NCI-H226 (cell line): ENCODE measurements around the gene DAPP1.
A peak's percentile ranks its signal among the peaks of the same experiment; 100 is the strongest.
"Not testable (repeated sequence)": the region's sequence is repeated elsewhere in the genome, so short reads cannot be mapped to it uniquely, and the experiment has no call there.

Experiments used
- DNase-seq: peaks from one replicate; pipeline ENCODE4 v3.0.0-alpha.2; 2015

DAPP1 gene, protein sequence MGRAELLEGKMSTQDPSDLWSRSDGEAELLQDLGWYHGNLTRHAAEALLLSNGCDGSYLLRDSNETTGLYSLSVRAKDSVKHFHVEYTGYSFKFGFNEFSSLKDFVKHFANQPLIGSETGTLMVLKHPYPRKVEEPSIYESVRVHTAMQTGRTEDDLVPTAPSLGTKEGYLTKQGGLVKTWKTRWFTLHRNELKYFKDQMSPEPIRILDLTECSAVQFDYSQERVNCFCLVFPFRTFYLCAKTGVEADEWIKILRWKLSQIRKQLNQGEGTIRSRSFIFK

DNA sequence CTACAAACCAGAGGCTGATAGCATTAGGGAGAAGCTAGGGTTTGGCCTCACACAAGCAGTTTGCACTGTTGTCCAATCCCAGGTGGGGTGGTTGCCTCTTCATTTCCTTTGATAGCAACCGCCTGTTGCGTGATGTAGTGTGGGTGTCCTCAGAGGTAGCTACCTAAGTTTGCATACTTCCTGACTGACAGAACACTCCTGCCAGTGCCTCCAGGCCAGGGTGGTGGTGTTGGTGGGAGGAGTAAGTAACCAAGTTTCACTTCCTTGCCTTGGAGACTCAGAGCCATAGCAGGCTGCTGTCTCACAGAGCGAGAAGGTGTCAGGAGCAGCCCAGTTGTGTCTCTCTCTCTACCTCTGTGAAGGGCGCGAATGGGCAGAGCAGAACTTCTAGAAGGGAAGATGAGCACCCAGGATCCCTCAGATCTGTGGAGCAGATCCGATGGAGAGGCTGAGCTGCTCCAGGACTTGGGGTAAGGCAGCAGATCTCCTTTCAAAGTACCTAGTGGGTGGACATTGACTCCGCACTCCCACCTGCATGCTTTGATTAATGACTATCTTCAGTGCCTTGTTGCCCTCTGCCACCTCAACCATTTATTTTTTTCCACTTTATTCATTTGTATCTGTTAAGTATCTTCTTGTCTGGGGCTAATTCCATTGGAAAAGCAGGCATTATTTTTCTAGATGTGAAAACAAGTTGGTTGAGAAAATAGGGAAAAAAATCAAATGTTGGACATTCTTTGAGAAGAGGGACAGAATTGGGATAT is at the start of gene DAPP1:
Gene DAPP1 (plus strand): TSS at position 283 of the 764 bp plus-strand sequence. CDS start 87 bp downstream, at position 370.
- peak; percentile 61 for DNase-seq

DNA sequence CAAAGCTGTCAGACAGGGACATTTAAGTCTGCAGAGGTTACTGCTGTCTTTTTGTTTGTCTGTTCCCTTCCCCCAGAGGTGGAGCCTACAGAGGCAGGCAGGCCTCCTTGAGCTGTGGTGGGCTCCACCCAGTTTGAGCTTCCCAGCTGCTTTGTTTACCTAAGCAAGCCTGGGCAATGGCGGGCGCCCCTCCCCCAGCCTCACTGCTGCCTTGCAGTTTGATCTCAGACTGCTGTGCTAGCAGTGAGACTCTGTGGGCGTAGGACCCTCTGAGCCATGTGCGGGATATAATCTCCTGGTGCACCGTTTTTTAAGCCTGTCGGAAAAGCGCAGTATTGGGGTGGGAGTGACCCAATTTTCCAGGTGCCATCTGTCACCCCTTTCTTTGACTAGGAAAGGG is 45.8 kb upstream of the DAPP1 start:
- DNase-seq = not testable (repeated sequence)

DNA sequence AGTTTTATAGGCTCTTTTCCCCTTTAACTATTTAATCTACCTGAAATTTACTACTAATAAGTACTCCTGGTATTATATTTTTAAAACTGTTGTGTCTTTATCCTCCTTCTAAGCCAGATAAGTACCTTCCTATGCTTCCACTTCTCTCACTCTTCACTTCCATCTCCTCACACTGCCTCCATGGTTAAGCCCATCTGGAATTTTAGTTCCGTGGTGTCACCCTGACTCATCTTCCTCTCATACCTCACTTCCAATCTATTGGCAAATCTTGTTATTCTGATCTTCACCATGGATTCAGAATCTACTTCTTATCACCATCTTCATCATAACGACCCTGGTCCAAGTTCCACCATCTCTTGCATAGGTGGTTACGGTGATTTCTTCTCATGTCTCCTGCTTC is 32.7 kb upstream of the DAPP1 start:
- no peak for DNase-seq

DNA sequence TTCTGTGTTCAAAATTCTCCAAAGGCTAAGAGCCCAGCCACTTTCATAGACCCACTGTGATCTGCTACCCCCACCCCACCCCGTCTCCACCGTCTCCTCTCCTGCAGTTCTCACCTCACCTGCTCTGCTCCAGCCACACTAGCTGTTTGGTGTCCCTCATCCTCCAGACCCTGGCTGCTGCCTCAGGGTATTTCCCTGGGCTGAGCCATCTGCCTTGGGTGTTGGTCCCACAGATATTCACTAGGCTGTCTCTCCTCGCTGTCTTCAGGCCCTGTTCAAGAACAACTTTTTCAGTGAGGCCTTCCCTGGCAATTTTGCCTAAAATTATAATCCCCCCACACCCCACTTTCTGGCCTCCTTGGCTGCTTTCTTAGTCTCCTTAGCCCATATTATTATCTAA is 31.8 kb upstream of the DAPP1 start:
- no peak for DNase-seq

DNA sequence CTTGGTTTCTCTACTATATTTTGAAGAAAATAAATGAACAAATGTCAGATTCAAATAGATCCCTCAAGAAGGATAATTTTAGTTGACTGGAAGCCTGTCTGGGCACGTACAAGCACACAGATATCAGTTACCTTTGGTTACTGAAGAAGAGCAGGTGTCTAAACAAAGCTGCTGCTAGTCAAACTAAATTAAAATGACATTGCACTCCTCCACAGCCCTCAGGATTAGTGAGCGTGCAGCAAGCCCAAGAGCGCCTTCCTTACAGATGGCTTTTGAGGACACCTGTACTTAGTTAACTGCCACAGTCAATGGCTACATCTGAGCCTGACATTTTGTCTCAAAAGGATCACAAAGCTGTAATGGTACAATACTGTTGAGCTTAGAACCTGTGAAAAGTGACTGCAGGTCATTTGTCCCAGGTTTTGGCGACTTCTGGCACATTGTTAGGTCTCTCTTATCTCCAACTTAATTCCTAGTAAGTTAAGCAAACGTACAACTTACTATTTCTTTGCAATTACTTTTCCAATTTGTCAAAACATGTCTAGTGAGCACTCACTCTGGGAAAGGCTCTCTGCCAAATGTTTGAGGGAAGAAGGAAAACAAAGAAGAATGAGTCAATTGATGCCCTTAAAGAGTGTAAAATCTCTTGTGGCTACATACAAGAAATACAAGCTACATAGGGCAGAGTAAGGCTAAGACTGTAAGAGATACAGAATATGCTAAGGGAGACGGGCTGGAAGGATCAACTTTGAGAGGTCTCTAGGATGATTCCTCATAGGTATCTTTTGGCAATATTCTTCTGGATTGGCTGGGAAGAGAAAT is 25.6 kb upstream of the DAPP1 start:
- peak; percentile 13 for DNase-seq

DNA sequence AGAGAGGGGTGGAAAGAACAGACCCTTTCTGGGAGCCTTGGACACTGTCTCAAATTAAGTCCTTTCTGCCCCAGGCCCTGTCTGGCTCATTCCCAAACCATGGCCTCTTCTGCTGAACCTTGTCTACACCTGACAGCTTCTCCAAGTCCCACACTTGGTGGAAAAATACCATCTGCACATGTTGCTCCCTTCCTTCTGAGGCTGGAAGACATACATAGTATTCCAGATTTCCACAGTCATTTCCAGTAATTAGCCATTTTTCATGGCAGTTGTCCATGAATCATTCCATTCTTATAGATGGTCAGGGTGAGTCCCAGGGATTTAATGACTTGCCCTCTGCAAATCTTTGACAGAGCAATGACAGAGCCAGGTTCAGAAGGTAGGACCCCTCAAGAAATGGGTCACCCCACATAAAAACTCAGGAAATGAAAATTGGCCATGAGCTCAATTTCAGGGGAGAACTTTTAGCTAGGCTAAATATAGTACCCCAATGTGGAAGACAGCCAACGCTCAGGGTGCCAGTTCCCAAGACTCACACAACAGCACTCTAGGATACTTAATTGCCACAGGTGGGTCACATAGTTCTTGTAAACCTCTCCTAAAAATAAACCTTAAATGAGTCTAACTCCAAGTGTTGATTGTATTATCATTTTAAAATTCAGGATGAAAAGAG is 16.2 kb upstream of the DAPP1 start:
- DNase-seq = no peak

DNA sequence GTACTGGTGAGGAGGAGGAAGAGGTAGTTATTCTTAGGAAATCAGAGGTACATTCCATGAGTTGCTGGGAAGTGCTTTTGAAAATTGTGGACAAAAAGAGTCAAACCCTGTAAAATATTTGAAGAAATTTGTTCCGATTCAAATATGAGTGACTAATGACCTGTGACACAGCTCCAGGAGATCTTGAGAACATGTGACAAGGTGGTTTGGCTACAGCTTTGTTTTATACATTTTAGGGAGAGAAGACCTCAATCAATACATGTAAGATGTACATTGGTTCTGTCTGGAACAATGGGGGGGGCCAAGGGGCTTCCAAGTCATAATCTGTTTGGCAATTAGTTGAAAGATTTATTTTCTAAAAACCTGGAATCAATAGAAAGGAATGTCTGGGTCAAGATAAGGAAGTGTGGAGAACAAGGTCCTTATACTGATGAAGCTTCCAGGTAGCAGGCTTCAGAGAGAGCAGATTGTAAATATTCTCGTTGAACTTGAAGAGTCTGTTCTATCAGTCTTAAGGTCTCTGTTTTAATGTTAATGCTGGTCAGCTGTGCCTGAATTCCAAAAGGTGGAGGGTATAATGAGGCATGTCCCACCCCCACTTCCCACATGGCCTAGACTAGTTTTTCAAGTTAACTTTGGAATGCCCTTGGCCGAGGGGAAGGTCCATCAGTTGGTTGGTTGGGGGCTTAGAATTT is 15.5 kb upstream of the DAPP1 start:
- DNase-seq = no peak

DNA sequence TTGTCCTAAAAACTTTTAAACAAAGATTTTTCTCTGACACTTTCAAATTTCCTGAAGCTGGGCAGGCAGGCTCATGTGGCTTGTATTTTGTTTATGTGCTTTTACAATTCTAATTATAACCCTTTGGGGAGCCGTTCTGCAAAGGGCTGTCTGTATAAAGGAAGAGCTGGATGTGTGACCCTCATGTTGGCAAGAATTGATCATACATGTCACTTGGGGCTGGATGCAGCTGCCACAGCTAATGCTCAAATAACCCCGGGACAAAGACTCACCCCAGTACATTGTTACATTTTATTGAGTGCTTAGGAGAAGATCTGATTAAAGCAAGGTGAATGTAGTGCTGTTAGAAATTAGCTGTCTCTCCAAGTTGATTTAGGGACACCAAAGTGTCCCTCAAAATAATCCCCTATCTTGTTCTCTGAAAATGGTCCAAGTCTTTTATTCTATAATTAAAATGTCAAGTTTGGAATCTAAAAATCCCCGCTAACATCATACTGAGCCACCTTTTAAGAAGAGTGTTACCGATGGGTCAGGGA is 13.0 kb upstream of the DAPP1 start:
- no peak for DNase-seq

DNA sequence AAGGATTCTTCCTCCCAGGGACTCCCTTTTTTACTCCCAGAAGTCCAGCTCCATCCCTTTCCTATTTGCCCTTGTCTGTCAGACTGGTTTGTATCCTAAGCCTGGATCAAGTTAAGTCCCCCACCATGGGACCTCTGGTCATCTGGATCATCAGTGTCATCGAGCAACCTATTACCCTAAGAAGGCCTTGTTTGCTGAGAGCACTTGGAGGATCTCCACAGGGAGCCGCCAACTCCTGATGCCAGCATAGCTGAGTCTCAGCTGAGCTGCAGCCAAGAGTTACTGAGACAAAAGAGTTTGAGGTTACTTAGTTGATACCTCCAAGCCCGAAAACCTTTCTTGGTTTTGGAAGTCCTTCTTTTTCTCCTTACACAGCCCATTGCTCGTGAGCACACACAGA is 10.1 kb upstream of the DAPP1 start:
- no peak for DNase-seq

DNA sequence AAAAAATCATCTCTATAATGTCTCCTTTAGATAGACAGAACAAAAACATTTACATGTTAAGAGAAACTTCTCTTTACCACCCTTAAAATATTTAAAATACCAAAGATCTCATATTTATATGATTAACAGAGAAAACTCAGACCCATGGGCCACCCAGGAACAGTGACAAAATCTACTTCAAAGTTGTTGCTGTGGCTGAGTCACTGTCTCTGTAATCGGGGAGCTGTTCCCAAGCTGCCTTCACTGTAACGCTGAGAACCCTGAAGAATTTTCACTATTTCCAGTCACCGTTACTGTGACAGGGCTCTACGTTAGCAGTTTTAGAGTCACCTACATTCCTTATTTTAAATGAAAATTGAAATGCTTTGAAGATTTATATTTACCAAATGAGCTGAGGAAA is 9.0 kb upstream of the DAPP1 start:
- DNase-seq = no peak

DNA sequence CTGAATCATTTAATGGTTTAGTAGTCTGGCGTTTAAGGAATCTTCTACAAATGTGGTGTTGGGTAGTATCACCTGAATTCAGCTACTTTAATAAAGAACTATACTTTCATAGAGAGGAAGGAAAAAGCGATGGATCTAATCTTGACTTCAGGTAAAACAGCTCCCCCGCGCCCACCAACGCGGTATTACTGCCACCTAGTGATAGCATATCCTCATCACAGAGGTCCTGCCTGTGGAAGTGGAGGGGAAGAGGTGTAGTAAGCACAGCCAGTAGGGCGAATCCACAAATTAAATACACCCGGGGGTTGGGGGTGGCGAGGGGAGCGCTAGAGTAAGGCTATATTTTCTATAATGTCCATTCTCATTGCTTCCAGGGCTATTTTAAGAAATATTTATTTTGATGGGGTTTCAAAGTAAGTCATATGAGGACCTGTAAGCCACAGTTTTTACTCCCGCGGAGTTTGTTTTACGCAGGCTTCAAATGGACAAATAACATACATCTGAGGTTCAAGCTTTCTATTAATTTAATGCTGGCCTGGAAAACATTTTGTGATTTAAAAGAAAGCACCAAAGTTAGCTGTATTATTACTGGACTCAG is 8.3 kb upstream of the DAPP1 start:
- peak; percentile 28 for DNase-seq

DNA sequence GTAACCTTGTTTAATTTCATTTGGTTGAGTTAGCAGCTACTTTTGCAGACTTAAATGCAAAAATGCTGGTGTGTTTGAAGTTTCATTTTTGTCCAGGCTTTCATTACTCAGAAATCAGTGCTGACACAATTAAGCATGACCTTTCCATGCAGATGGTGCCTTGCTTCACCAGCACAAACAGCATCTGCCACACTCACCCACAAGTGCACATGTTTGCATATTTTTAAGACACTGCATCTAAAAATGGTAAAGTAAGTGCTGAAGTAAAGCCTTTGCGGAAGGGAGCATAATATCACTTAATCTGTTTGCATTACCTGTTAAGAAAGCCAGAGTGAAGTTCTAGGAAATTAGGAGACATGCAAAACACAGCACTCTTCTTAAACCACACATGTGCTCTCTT is 7.3 kb upstream of the DAPP1 start:
- DNase-seq = no peak

DNA sequence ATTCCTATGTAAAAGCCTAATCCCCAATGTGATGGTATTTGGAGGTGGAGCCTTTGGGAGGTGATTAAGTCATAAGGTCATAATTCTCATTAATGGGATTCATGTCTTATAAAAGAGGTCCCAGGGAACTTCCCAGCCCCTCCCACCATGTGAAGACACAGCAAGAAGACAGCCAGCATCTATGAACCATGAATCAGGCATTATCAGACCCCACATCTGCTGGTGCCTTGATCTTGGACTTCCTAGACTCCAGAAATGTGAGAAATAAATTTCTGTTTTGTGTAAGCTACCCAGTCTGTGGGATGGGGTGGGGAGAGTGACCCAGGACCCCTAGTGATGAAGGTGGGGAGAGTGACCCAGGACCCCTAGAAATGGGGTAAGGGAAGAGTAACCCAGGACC is 6.1 kb upstream of the DAPP1 start:
- no peak for DNase-seq

DNA sequence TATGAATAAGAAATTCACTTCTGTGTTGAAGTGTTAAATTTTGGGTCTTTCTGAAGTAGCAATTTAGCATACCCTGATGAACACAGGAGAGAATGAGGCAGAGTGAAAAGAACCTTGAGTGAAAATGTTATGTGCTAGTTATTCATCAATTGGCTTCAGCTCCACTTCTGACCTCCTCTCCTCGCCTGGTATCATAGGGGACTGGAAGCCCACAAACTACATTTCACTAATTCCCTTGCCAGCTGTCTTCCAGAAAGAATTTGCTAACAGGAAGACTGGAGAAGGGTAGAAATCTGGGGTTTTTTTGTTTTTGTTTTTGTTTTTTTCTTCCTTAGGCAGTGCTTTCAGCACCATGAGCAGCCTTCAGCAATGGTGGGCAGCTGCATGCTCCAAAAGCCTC is 5.5 kb upstream of the DAPP1 start:
- DNase-seq = no peak

DNA sequence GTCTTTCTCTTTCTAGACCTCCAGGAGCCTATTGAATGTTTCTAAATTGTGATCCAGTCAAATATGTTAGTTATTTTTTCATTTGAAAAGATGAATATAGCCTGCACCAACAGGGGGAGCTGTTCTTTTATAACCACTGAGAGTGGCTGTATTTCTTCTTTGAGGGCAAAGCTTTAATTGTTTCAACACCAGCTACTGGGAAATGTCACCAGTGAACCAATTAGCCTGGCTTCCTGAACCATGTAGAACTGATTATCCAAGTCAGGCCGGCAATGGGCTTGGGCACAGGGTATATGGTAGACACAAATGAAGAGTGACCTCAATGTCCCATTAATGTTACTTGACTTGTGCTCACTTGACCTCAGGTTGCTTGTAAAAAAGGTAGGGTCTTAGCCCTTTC is 4.8 kb upstream of the DAPP1 start:
- DNase-seq = no peak

DNA sequence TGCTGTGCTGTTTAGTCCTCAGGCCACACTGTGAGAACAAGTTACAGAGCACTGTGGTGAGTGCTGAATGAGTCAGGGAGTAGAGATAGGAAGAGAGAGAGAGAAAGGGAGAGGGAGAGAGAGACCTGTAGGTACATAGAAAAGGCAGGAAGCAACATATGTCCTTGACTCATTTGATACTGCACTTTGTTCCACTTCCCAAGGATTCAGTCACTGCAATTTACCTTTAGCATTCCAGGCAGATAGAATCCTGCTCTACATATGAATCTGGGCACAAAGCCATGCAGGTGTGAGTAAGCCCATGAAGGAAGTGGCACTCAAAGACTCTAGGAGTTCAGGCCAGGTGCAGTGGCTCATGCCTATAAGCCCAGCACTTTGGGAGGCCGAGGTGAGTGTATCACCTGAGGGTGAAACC is 1.0 kb upstream of the DAPP1 start:
- peak; percentile 61 for DNase-seq

DNA sequence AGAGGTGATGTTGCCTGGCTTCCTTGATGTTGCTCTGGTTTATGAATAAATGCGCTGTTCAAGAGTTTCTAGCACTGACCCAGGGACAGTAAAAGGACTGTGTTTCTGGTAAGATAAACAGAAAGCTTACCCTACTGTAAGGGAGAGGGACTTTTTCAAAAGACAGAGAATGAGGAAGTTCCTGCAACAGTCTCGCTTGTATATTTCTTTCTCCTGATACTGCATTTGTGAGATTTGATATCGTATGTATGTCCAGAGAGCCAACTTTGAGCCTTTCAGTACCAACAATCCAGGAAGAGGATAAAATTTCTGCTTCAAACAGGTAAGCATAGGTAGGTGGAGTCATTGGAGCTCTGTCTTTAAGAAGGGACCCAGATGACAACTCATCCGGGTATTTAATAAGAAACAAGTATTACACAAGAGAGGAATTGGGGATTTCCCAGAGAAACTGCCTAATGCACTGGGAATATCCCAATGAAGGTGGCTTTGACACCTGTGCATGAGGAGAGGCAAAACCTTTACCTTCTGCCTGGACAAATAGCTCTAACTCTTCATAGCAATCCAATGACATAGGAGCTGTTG is 773 bp downstream of the DAPP1 start:
- no peak for DNase-seq

DNA sequence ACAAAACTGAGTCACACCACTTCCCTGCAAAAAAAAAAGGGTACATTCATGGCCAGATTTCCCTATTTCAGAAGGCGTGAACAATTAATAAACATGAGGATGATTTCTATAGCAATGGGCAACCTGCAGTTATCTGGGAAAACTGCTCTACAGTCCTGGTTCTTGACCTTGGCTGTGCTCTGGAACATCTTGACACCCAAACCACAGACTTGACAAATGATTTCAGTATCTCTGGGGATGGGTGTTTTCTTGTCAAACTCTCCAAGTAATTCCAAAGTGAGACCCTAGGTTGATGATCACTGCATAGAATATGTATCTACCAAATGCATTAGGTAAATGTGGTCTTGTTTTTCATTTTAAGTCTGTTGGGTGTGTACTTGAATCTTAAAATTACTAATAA is 2.0 kb downstream of the DAPP1 start:
- DNase-seq = no peak

DNA sequence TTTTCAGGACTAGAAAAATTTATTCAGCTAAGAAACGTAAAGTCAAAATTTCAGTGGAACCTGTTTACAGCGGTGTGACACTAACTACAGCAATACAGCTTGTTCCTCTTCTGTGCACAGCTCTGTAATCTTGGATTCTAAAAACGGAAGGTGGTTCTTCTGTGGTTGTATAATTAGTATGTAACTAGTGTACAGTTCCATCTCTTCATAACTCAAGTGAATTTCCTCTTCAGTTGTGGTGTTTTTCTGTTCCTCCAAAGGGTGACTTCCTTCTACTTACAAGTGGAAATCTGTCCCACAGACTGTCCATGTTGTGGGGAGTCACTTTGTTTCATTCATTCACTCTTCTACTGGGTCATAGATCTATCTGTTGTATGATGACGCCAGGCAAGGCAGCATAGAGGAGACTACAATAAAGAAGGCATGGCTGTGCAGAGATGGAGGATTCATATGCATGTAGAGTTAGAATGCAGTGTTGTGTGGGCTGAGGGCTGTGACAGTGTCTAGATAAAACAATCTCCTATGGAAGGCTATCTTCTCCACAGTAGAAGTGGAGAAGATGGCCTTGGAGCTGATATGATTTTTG is 5.4 kb downstream of the DAPP1 start:
- DNase-seq = no peak

DNA sequence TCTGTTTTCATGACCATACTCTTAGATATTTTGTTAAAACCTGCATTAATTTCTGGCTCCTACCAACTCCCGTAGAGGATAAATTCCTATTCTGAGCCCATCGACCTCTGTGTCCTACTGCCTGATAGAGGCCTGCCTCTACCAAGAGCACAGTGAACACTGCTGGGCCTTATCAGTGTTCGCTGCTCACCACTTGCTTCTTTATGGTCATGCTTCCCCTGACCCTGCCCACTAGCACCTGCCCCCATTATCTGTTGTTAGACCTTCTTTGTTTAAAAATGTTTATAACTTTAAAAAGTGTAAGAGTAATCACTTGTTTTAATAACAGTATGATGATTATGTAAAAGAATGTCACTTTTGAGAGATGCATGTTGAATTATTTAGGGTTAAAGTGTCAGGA is 6.1 kb downstream of the DAPP1 start:
- DNase-seq = no peak

DNA sequence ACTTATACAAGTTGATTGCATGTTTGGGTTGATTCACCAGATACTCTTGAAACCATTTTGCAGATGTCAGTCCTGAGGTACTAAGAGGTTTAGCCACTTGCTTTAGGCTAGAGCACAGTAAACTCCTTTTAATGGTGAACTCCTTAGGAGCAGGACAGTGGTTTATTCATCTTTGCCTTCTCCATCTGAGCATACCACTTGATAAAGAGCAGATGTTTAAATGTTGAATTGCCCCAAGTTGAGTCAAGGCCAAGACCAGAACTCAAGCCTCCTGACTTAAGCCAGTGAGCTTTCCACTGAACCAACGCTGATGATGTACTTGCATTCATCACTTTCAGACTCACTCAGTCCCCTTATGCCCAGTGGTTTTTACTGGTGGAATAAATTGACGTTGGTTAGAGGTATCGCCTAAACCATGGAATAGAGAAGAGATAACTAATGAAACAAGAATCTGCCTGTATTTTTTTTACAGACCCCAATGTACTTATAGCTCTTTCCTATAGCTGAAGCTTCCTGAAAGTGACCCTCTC is 7.5 kb downstream of the DAPP1 start:
- DNase-seq = no peak
